Activated CD4-positive, alpha-beta T cell treated with anti-CD3 and anti-CD28 coated beads for 36 hours (primary cell): ENCODE data around the gene ENG. TPM values are rescaled to one million over a fixed set of nuclear protein-coding genes. Genes with fewer than 3 reads are reported as not detected.

Experiments
- ATAC-seq: fragments of 200-7000 bp; cut with Tn5 transposase; one replicate; pipeline ENCODE4 v1.10.0; 2021; ENCODE audit warnings: mild to moderate bottlenecking, moderate library complexity
- CTCF ChIA-PET: fragments of 350-600 bp; sonication (Branson Sonifier 250); formaldehyde crosslinking; loops from one replicate; lab custom pipeline; 2021; ENCODE audit warnings: antibody characterized with exemption; lab: Charles Lee
- POLR2A ChIA-PET: fragments of 350-600 bp; sonication (Branson Sonifier 250); formaldehyde crosslinking; loops from one replicate; lab custom pipeline; 2021; ENCODE audit warnings: antibody characterized with exemption, inconsistent platforms; lab: Charles Lee
- DNase-seq: peaks from one replicate; pipeline ENCODE4 v3.0.0-alpha.2; 2020
- H3K27ac Mint-ChIP-seq: one replicate; pipeline ENCODE4 v1.8.0; 2021; ENCODE audit warnings: mixed read lengths
- H3K27me3 Mint-ChIP-seq: one replicate; pipeline ENCODE4 v1.8.0; 2021; ENCODE audit warnings: mixed read lengths
- H3K36me3 Mint-ChIP-seq: one replicate; pipeline ENCODE4 v1.8.0; 2021; ENCODE audit warnings: low read depth, mixed read lengths
- H3K4me1 Mint-ChIP-seq: one replicate; pipeline ENCODE4 v1.8.0; 2021; ENCODE audit warnings: mixed read lengths
- H3K4me3 Mint-ChIP-seq: one replicate; pipeline ENCODE4 v1.8.0; 2021; ENCODE audit warnings: mild to moderate bottlenecking, moderate library complexity, mixed read lengths
- H3K9me3 Mint-ChIP-seq: one replicate; pipeline ENCODE4 v1.8.0; 2021; ENCODE audit warnings: low read depth, mixed read lengths
- intact Hi-C, 2 experiments: fragments of 100-400 bp; cut with DNase I in 1 of 2; cut with micrococcal nuclease in 1 of 2; formaldehyde crosslinking; loops; one replicate each; pipeline versions ENCODE4 v1.14.2 to v1.15.1; 2022 to 2024; cut with DNase I, micrococcal nuclease
- total RNA-seq, 2 experiments: library from RNA; stranded (reverse); gene quantifications; one replicate each; pipeline ENCODE4 v1.2.3, GENCODE V29; 2021

Gene ENG
- total RNA-seq, 2 experiments from 2014 or later: 13.9 to 15.2 TPM

- DNase-seq (no peak), ATAC-seq (no peak)
- no peaks in the 10 kb centered on the region for H3K9me3 Mint-ChIP-seq
- no peaks in the 10 kb centered on the region for H3K4me1 Mint-ChIP-seq
- peaks cover 33% of the 10 kb centered on the region for H3K36me3 Mint-ChIP-seq
- intact Hi-C loops: no loop called here
- POLR2A ChIA-PET: interaction anchor here (0.8 kb wide), 1 partner anchor 11 kb away, joined by 4 read pairs; no protein-coding TSS in a partner anchor
- H3K4me3 Mint-ChIP-seq: no peak overlapping the region
- H3K27me3 Mint-ChIP-seq: no peaks in the 10 kb centered on the region
- CTCF ChIA-PET: interaction anchor here (0.6 kb wide), 1 partner anchor 376 kb away, joined by 4 read pairs; no protein-coding TSS in a partner anchor
- H3K27ac Mint-ChIP-seq: no peak overlapping the region
Observed at GRCh38 chr9:127812936-127813675, 41.4 kb downstream of the ENG start.

- intact Hi-C loops: no loop called here
- Mint-ChIP-seq H3K9me3 (no peaks in the 10 kb centered on the region), H3K36me3 (peaks cover 32% of the 10 kb centered on the region), H3K27me3 (no peaks in the 10 kb centered on the region), H3K4me3 (no peak overlapping the region), H3K27ac (no peak overlapping the region), H3K4me1 (no peaks in the 10 kb centered on the region)
- no peak for DNase-seq
- ChIA-PET POLR2A (interaction anchor here (0.8 kb wide), 1 partner anchor 13 kb away, joined by 4 read pairs; no protein-coding TSS in a partner anchor), CTCF (interaction anchor here (0.6 to 1.1 kb wide), 3 partner anchors 16 to 377 kb away, joined by 3 to 5 read pairs (median 4); no protein-coding TSS in a partner anchor)
- ATAC-seq: no peak
Observed at GRCh38 chr9:127812011-127812410, 42.4 kb downstream of the ENG start.

DNA sequence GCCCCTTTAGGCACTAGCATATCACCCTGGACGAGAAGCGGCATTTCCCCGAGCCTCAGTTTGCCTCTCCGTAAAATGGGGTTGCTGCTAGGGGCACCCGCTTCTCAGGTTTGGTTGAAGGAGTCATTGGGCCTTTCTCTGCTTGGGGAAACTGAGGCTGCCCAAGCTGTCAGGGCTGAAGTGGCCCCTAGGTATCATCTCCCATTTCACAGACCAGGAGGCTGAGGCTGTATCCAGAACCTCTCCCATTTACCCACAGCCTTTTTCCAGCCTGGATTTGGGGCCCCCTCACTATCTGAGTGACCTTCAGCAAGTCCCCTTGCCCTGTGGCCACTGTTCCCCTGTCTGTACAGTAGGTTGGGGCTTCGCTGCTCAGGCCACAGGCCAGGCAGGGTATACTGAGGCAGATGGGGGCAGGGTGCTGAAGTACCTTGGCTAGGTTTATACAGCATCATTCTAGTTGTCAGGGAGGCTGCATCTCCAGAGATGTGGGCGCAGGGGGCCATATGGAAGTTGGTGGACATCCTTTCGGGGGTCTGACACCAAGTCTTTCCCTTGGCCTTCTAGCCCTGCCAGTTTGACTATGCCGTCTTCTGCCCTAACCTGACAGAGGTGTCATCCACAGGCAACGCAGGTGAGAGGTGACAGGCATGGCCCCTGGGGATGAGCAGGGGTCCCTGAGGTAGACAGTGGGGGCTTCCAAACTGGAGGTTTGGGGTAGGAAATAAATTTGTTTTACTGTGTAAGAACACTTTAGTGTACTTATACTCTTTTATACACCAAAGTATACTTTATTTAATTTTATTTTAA lies 43.9 kb downstream of the ENG start:
- no peak overlapping the region for H3K4me3 Mint-ChIP-seq
- POLR2A ChIA-PET: no interaction called here
- no peaks in the 10 kb centered on the region for H3K9me3 Mint-ChIP-seq
- no peak for DNase-seq
- peaks cover 41% of the 10 kb centered on the region for H3K36me3 Mint-ChIP-seq
- CTCF ChIA-PET: interaction anchor here (1.0 to 1.1 kb wide), 2 partner anchors 17 to 60 kb away, joined by 3 to 5 read pairs; no protein-coding TSS in a partner anchor
- intact Hi-C loops: no loop called here
- H3K4me1 Mint-ChIP-seq: peaks cover 3% of the 10 kb centered on the region
- H3K27me3 Mint-ChIP-seq: no peaks in the 10 kb centered on the region
- no peak overlapping the region for H3K27ac Mint-ChIP-seq
- ATAC-seq: no peak

GRCh38 chr9:127809540-127810377 lies 44.7 kb downstream of the ENG start:
- ATAC-seq: peak; percentile 37
- Mint-ChIP-seq H3K36me3 (peaks cover 41% of the 10 kb centered on the region), H3K27ac (no peak overlapping the region), H3K27me3 (no peaks in the 10 kb centered on the region), H3K4me1 (peaks cover 3% of the 10 kb centered on the region), H3K4me3 (no peak overlapping the region), H3K9me3 (no peaks in the 10 kb centered on the region)
- DNase-seq: peak; percentile 49
- CTCF ChIA-PET: interaction anchor here (1.6 kb wide), 1 partner anchor 8 kb away, joined by 4 read pairs; no protein-coding TSS in a partner anchor
- intact Hi-C loops: no loop called here
- POLR2A ChIA-PET: no interaction called here

DNA sequence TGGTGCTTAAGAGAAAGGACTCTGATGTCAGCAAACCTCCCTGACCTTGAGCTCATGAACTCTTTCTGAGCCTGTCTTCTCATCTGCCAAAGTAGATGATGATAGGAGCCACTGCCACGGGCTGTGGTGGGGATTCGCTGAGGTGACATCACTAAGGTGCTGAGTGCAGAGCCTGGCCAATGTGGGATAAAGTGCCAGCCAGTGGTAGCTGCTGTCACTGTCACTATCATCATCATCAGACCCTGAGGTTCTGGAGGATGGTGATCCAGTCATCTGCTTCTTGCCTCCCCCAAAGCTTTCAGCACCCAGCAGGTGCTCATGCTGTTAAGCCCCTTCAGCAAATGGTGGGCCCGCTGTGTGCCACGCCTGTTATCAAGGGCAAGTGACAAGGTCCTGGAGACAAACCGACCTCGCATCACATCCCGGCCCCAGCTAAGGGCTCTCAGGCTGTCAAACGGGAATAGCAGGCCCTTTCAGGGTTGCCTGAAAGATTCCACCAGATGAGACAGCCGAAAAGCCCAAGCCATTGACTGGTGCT lies 45.4 kb downstream of the ENG start:
- peaks cover 10% of the 10 kb centered on the region for H3K4me1 Mint-ChIP-seq
- no peaks in the 10 kb centered on the region for H3K27me3 Mint-ChIP-seq
- ATAC-seq: peak; percentile 33
- no peak overlapping the region for H3K4me3 Mint-ChIP-seq
- CTCF ChIA-PET: interaction anchor here (0.6 to 1.6 kb wide), 3 partner anchors 9 to 89 kb away, joined by 3 to 4 read pairs (median 4); no protein-coding TSS in a partner anchor
- H3K27ac Mint-ChIP-seq: no peak overlapping the region
- H3K9me3 Mint-ChIP-seq: no peaks in the 10 kb centered on the region
- intact Hi-C loops: no loop called here
- peak; percentile 44 for DNase-seq
- POLR2A ChIA-PET: no interaction called here
- peaks cover 43% of the 10 kb centered on the region for H3K36me3 Mint-ChIP-seq

DNA sequence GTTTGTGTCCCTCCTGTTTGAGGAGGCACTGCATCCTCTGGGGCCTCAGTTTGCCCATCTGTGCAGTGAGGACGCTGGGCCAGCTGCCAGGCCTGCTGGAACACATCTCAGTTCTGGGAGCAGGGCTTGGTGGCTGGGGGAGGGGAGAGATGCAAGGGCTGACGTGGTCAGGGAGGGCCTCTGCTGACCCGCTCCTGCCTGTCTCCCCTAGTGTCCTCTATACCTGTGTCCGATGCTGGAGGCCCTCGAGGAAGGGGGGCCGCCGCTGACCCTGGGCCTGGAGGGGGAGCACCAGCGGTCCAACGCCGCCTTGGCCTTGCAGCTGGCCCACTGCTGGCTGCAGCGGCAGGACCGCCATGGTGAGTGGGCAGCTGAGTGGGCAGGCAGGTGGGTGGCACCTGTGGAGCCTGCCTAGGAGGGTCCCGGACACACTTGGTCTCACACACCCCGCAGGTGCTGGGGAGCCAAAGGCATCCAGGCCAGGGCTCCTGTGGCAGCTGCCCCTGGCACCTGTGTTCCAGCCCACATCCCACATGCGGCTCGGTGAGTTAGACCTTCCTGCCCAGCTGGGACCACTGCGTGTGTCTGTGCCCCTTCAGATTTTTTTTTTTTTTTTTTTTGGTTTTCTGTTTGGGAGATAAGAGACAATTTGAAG lies 46.0 kb downstream of the ENG start:
- peaks cover 40% of the 10 kb centered on the region for H3K36me3 Mint-ChIP-seq
- no peak overlapping the region for H3K27ac Mint-ChIP-seq
- DNase-seq: peak; percentile 4
- peaks cover 14% of the 10 kb centered on the region for H3K4me1 Mint-ChIP-seq
- ChIA-PET CTCF (interaction anchor here (0.6 to 1.6 kb wide), 3 partner anchors 10 to 90 kb away, joined by 3 to 4 read pairs (median 4); no protein-coding TSS in a partner anchor), POLR2A (no interaction called here)
- no peak overlapping the region for H3K4me3 Mint-ChIP-seq
- H3K9me3 Mint-ChIP-seq: no peaks in the 10 kb centered on the region
- ATAC-seq: no peak
- intact Hi-C loops: no loop called here
- no peaks in the 10 kb centered on the region for H3K27me3 Mint-ChIP-seq

DNA sequence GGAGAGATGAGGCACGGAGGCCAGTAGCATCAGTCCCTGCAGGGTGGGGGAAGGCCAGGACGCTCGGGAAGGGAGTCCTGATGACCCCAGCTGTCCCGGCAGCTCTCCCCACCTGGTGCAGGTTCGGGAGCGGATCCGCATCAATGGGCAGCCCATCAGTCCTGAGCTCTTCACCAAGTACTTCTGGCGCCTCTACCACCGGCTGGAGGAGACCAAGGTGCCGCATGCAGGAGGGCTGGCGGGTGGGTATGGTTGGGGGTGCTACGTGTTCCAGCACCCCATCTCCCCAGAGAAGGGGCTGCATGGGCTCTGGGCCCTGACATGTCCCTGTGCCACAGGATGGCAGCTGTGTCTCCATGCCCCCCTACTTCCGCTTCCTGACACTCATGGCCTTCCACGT lies 47.6 kb downstream of the ENG start:
- POLR2A ChIA-PET: interaction anchor here (1.4 kb wide), 1 partner anchor 31 kb away, joined by 3 read pairs; no protein-coding TSS in a partner anchor
- Mint-ChIP-seq H3K4me1 (peaks cover 19% of the 10 kb centered on the region), H3K27ac (no peak overlapping the region), H3K36me3 (peaks cover 34% of the 10 kb centered on the region), H3K4me3 (no peak overlapping the region), H3K27me3 (no peaks in the 10 kb centered on the region), H3K9me3 (no peaks in the 10 kb centered on the region)
- CTCF ChIA-PET: no interaction called here
- intact Hi-C loops: no loop called here
- DNase-seq: no peak
- ATAC-seq: no peak

DNA sequence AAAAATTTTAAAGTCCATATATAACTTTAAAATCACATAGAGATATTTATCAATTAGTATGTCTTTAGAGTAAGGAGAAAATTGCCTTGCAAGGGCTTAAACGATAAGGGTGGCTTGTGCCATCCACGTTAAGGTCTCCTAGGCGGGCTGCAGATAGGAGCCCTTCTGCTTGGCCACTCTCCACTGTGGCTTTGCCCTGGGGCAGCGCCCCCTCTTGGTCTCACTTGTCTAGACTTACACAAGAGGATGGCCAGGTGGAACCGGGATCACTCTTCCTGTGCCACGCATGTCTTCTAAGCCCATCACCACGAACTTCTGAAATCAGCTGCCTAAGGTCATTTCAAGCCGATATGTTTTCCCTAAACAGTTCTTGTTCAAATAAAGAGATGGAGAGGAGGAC lies 48.8 kb downstream of the ENG start:
- Mint-ChIP-seq H3K4me1 (peaks cover 25% of the 10 kb centered on the region), H3K4me3 (no peak overlapping the region), H3K27ac (no peak overlapping the region), H3K36me3 (peaks cover 28% of the 10 kb centered on the region), H3K9me3 (no peaks in the 10 kb centered on the region), H3K27me3 (no peaks in the 10 kb centered on the region)
- intact Hi-C loops: no loop called here
- ATAC-seq (no peak), DNase-seq (peak; percentile 74)
- ChIA-PET POLR2A (interaction anchor here (0.8 kb wide), 1 partner anchor 8 kb away, joined by 3 read pairs; no protein-coding TSS in a partner anchor), CTCF (interaction anchor here (0.6 to 1.4 kb wide), 6 partner anchors 11 to 198 kb away, joined by 3 to 5 read pairs (median 4); no protein-coding TSS in a partner anchor)

DNA sequence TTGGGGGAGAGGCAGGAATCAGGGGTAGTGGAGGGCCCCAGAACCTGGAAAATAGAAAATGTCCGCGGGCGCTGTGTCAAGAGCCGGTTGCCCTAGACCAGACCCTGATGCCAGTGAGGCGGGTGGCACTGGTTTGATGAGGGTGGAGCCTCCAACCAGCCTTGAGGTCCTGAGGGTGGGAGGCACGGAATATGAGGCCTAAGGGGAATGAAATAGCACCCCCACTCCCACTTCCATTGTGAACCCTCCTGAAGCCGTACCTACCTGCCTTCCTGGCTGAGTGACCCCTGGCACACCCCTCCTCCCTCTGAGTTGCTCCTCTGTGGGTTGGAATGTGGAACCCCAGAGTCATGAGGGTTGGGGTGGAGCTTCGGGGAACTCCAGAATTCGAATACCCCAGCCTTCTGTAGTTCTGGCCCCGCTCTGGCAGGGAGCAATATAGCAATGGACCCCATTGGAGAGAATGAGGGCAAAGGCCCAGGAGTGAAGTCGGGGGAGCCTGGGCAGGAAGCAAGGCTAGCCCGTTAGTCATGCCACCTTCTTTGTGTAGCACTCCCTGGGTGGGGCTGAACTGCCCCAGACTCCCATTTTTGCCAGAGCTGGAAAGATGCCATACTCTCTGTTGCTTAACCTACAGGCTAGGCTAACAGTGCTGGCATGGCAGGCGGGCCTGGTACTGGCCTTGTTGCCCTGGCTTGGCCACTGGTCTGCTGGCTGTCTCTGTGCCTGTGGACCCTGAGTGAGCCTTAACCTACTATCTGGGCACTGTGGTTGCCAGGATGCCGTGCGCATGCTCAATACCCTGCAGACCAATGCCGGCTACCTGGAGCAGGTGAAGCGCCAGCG lies 50.7 kb downstream of the ENG start:
- intact Hi-C loops: loop anchor here (1.0 to 5.0 kb wide), 6 partner anchors 67 to 471 kb away; partner anchors contain the start of genes PTGES2 (in 1 of the 2), ST6GALNAC4 (in 1 of the 2) and ST6GALNAC6 (in 1 of the 2)
- ATAC-seq: peak; percentile 11
- peak overlapping the region; percentile 98 for H3K4me3 Mint-ChIP-seq
- peaks cover 25% of the 10 kb centered on the region for H3K4me1 Mint-ChIP-seq
- peak; percentile 49 for DNase-seq
- H3K27ac Mint-ChIP-seq: peak overlapping the region; percentile 95
- peaks cover 20% of the 10 kb centered on the region for H3K36me3 Mint-ChIP-seq
- H3K27me3 Mint-ChIP-seq: no peaks in the 10 kb centered on the region
- H3K9me3 Mint-ChIP-seq: no peaks in the 10 kb centered on the region
- CTCF ChIA-PET: interaction anchor here (0.6 to 0.8 kb wide), 2 partner anchors 19 to 69 kb away, joined by 4 read pairs; partner anchors contain the start of gene TOR2A
- POLR2A ChIA-PET: interaction anchor here (1.9 kb wide), 1 partner anchor 33 kb away, joined by 5 read pairs; no protein-coding TSS in a partner anchor
